ENCODE results near the gene PRKN. TPM values are rescaled to one million over a fixed set of nuclear protein-coding genes. Genes with fewer than 3 reads are reported as not detected.

PRKN gene
- polyA plus RNA-seq, 1 donor from 2014 or later: 1.2 TPM

GRCh38 chr6:161943561-161943960 lies 784.0 kb downstream of the PRKN start:
- no peak overlapping the region for H3K9ac ChIP-seq (ENCODE audit: low read length)
- TF ChIP-seq EP300 (conservative IDR thresholded peaks at IDR 0.05; ENCODE audit: poor library complexity, severe bottlenecking) (no peak), CTCF (IDR thresholded peaks at IDR 0.05; ENCODE audit: poor library complexity, severe bottlenecking) (no peak), EZH2 (IDR thresholded peaks at IDR 0.05; ENCODE audit: borderline replicate concordance, insufficient read depth, low read length, poor library complexity, severe bottlenecking) (no peak), REST (IDR thresholded peaks at IDR 0.05; ENCODE audit: borderline replicate concordance) (no peak), MXI1 (conservative IDR thresholded peaks at IDR 0.05; ENCODE audit: poor library complexity, severe bottlenecking) (no peak), TAF1 (IDR thresholded peaks at IDR 0.05; ENCODE audit: low read depth) (no peak), RAD21 (conservative IDR thresholded peaks at IDR 0.05) (no peak)
- no peak overlapping the region for H2AFZ ChIP-seq (ENCODE audit: low read depth, low read length)
- no peak overlapping the region for H3K4me3 ChIP-seq (ENCODE audit: low read length)
- no peak overlapping the region for H3K27ac ChIP-seq (ENCODE audit: low read length)
- no peaks in the 10 kb centered on the region for H3K36me3 ChIP-seq (ENCODE audit: insufficient read depth, low read length)
- no peak overlapping the region for H3K4me2 ChIP-seq (ENCODE audit: low read length)
- no peaks in the 10 kb centered on the region for H3F3A ChIP-seq (ENCODE audit: insufficient read depth, low read length, poor library complexity, severe bottlenecking)
- no peaks in the 10 kb centered on the region for H3K9me2 ChIP-seq (ENCODE audit: insufficient read depth, low read length)
- no peaks in the 10 kb centered on the region for H3K9me3 ChIP-seq (ENCODE audit: low read length)
- H3K27me3 ChIP-seq (ENCODE audit: insufficient read depth, low read depth, low read length): no peaks in the 10 kb centered on the region
- no peaks in the 10 kb centered on the region for H4K20me1 ChIP-seq (ENCODE audit: insufficient read depth)
- no peaks in the 10 kb centered on the region for H3K79me2 ChIP-seq (replicated peaks; ENCODE audit: insufficient read depth, low read length)

GRCh38 chr6:161941565-161941964 lies 786.0 kb downstream of the PRKN start:
- Histone ChIP-seq H2AFZ (ENCODE audit: low read depth, low read length) (no peak overlapping the region), H4K20me1 (ENCODE audit: insufficient read depth) (no peaks in the 10 kb centered on the region), H3K4me3 (ENCODE audit: low read length) (no peak overlapping the region), H3K9me3 (ENCODE audit: low read length) (no peaks in the 10 kb centered on the region), H3F3A (ENCODE audit: insufficient read depth, low read length, poor library complexity, severe bottlenecking) (no peaks in the 10 kb centered on the region), H3K9ac (ENCODE audit: low read length) (no peak overlapping the region), H3K4me2 (ENCODE audit: low read length) (no peak overlapping the region), H3K27ac (ENCODE audit: low read length) (no peak overlapping the region), H3K27me3 (ENCODE audit: insufficient read depth, low read depth, low read length) (no peaks in the 10 kb centered on the region), H3K9me2 (ENCODE audit: insufficient read depth, low read length) (no peaks in the 10 kb centered on the region), H3K79me2 (replicated peaks; ENCODE audit: insufficient read depth, low read length) (no peaks in the 10 kb centered on the region), H3K36me3 (ENCODE audit: insufficient read depth, low read length) (no peaks in the 10 kb centered on the region)
- TF ChIP-seq CTCF (IDR thresholded peaks at IDR 0.05; ENCODE audit: poor library complexity, severe bottlenecking) (no peak), RAD21 (conservative IDR thresholded peaks at IDR 0.05) (no peak), EZH2 (IDR thresholded peaks at IDR 0.05; ENCODE audit: borderline replicate concordance, insufficient read depth, low read length, poor library complexity, severe bottlenecking) (no peak), EP300 (conservative IDR thresholded peaks at IDR 0.05; ENCODE audit: poor library complexity, severe bottlenecking) (no peak), SMC3 (conservative IDR thresholded peaks at IDR 0.05; ENCODE audit: poor library complexity) (no peak), MXI1 (conservative IDR thresholded peaks at IDR 0.05; ENCODE audit: poor library complexity, severe bottlenecking) (no peak), REST (IDR thresholded peaks at IDR 0.05; ENCODE audit: borderline replicate concordance) (no peak), TAF1 (IDR thresholded peaks at IDR 0.05; ENCODE audit: low read depth) (no peak)

All from neural cell (in vitro differentiated cells).